ENCODE measurements around the gene SEC14L6. TPM values are rescaled to one million over a fixed set of nuclear protein-coding genes. Genes with fewer than 3 reads are reported as not detected.

The SEC14L6 gene
- total RNA-seq, 2 experiments from 2014 or later: not detected

GRCh38 chr22:30572840-30573593 is 26.5 kb upstream of the SEC14L6 start:
- H3K9me3 ChIP-seq (ENCODE audit: control insufficient read depth in 1 of 2, insufficient read depth in 1 of 2, low read length in 2 of 2): no peaks in the 10 kb centered on the region
- ChIA-PET POLR2A (no interaction called here), CTCF (no interaction called here)
- peaks cover 10% of the 10 kb centered on the region for H3K4me1 ChIP-seq (ENCODE audit: insufficient read depth, low read length)
- H3K27me3 Mint-ChIP-seq: no peaks in the 10 kb centered on the region
- no peak for TF ChIP-seq CTCF (IDR thresholded peaks at IDR 0.05)
- DNase-seq (no peak), ATAC-seq (ENCODE audit: poor library complexity) (no peak)
- H3K27ac ChIP-seq (ENCODE audit: low read depth in 1 of 2, low read length in 2 of 2): no peak overlapping the region
- intact Hi-C loops (cut with DNase I, micrococcal nuclease): no loop called here
- peaks cover 3% of the 10 kb centered on the region for H3K4me1 Mint-ChIP-seq (ENCODE audit: low read depth)
- peaks cover 23% of the 10 kb centered on the region for H3K36me3 ChIP-seq (ENCODE audit: insufficient read depth, low read length)
- no peak overlapping the region for H3K27ac Mint-ChIP-seq
- peaks cover 26% of the 10 kb centered on the region for H3K36me3 Mint-ChIP-seq (ENCODE audit: low read depth)
- H3K4me3 Mint-ChIP-seq: no peak overlapping the region
- peaks cover 0 to 4% of the 10 kb centered on the region in 2 experiments for H3K27me3 ChIP-seq (ENCODE audit: control insufficient read depth in 1 of 2, insufficient read depth in 2 of 2, low read length in 2 of 2)
- no peak overlapping the region for H3K4me3 ChIP-seq (ENCODE audit: low read length)
- no peaks in the 10 kb centered on the region for H3K9me3 Mint-ChIP-seq

DNA sequence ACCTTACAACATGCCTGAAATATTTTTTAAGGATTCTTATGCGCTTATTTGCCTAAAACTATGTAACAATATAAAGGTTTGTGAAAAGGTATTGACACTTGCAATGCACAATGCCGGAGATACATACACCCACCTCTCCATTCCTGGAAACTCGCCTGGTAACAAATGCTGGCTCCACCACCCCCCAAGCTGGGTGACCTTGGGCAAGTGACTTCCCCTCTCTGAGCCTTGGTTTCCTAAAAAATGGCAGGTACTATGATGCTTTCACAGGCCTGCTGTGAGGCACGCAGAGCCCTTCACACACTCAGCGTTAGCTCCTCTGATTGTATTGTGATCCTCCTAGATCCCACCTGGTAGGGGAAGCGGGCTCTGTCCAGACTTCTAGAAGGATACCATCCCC is 25.7 kb upstream of the SEC14L6 start:
- ChIA-PET POLR2A (no interaction called here), CTCF (no interaction called here)
- intact Hi-C loops (cut with DNase I, micrococcal nuclease): no loop called here
- Mint-ChIP-seq H3K9me3 (no peaks in the 10 kb centered on the region), H3K36me3 (ENCODE audit: low read depth) (peaks cover 18% of the 10 kb centered on the region), H3K4me1 (ENCODE audit: low read depth) (peaks cover 3% of the 10 kb centered on the region), H3K27ac (no peak overlapping the region), H3K27me3 (no peaks in the 10 kb centered on the region), H3K4me3 (no peak overlapping the region)
- peaks cover 10% of the 10 kb centered on the region for H3K4me1 ChIP-seq (ENCODE audit: insufficient read depth, low read length)
- no peak for TF ChIP-seq CTCF (IDR thresholded peaks at IDR 0.05)
- DNase-seq: no peak
- peaks cover 18% of the 10 kb centered on the region for H3K36me3 ChIP-seq (ENCODE audit: insufficient read depth, low read length)
- H3K27me3 ChIP-seq (ENCODE audit: control insufficient read depth in 1 of 2, insufficient read depth in 2 of 2, low read length in 2 of 2): peaks cover 0 to 4% of the 10 kb centered on the region in 2 experiments
- no peak for ATAC-seq (ENCODE audit: poor library complexity)
- H3K9me3 ChIP-seq (ENCODE audit: control insufficient read depth in 1 of 2, insufficient read depth in 1 of 2, low read length in 2 of 2): no peaks in the 10 kb centered on the region
- no peak overlapping the region for H3K4me3 ChIP-seq (ENCODE audit: low read length)
- H3K27ac ChIP-seq (ENCODE audit: low read depth in 1 of 2, low read length in 2 of 2): no peak overlapping the region

DNA sequence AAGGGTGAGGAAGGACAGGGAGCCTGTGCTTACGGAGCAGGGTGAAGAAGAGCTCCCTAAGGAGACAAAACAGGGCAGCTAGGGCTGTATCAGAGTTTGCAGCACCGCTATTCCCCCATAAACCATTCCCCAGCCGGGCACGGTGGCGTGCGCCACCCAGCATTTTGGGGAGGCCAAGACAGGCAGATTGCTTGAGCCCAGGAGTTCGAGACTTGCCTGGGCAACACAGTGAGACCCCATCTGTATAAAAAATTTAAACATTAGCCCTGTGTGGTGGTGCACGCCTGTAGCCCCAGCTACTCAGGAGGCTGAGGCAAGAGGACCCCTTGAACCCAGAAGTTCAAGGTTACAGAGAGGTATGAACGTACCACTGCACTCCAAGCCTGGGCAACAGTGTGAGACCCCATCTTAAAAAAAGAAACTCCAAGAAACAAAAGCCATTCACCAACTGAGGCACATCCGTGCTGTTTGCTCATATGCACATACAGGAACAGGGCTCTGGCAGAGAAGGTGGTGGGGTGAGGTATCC is 23.2 kb upstream of the SEC14L6 start:
- H3K27me3 ChIP-seq (ENCODE audit: control insufficient read depth in 1 of 2, insufficient read depth in 2 of 2, low read length in 2 of 2): peaks cover 0 to 6% of the 10 kb centered on the region in 2 experiments
- no peak overlapping the region for H3K27ac ChIP-seq (ENCODE audit: low read depth in 1 of 2, low read length in 2 of 2)
- DNase-seq: no peak
- intact Hi-C loops (cut with DNase I, micrococcal nuclease): no loop called here
- no peak for ATAC-seq (ENCODE audit: poor library complexity)
- no peaks in the 10 kb centered on the region for H3K9me3 ChIP-seq (ENCODE audit: control insufficient read depth in 1 of 2, insufficient read depth in 1 of 2, low read length in 2 of 2)
- no peaks in the 10 kb centered on the region for H3K36me3 Mint-ChIP-seq (ENCODE audit: low read depth)
- peaks cover 3% of the 10 kb centered on the region for H3K4me1 Mint-ChIP-seq (ENCODE audit: low read depth)
- ChIA-PET POLR2A (no interaction called here), CTCF (no interaction called here)
- no peaks in the 10 kb centered on the region for H3K9me3 Mint-ChIP-seq
- H3K36me3 ChIP-seq (ENCODE audit: insufficient read depth, low read length): no peaks in the 10 kb centered on the region
- TF ChIP-seq CTCF (IDR thresholded peaks at IDR 0.05): no peak
- H3K27ac Mint-ChIP-seq: no peak overlapping the region
- H3K27me3 Mint-ChIP-seq: no peaks in the 10 kb centered on the region
- H3K4me3 ChIP-seq (ENCODE audit: low read length): no peak overlapping the region
- H3K4me3 Mint-ChIP-seq: no peak overlapping the region
- peaks cover under 1% of the 10 kb centered on the region for H3K4me1 ChIP-seq (ENCODE audit: insufficient read depth, low read length)
